Activated T-cell treated with anti-CD3 and anti-CD28 coated beads, Interleukin-2, amount 50 U/mL, for 4 hours (primary cell): ENCODE data around the gene FCHSD2. TPM values are rescaled to one million over a fixed set of nuclear protein-coding genes. Genes with fewer than 3 reads are reported as not detected.

Source experiments
- total RNA-seq, 3 donors: library from RNA; stranded (reverse); gene quantifications; one replicate each; pipeline ENCODE4 v1.2.1, GENCODE V29; 2021

Gene FCHSD2
- total RNA-seq, 3 donors from 2014 or later, result 16.3 to 25.0 (median 20.3) TPM

Other genes with a start within 250 kb of the FCHSD2 start
- not detected for gene P2RY2, start 76.0 kb upstream of the FCHSD2 start, total RNA-seq
- gene P2RY6, start 130.0 kb upstream of the FCHSD2 start, total RNA-seq, result not detected
- under 1 TPM; 0.13 to 0.27 (median 0.13) TPM for gene ARHGEF17, start 166.0 kb upstream of the FCHSD2 start, total RNA-seq
- 10 to 100 TPM; 31.3 to 36.6 (median 32.5) TPM for gene RELT, start 234.1 kb upstream of the FCHSD2 start, total RNA-seq